ENCODE measurements around the gene SLX9.

- TF ChIP-seq FOXJ3 (CRISPR knock-in tag; IDR thresholded peaks at IDR 0.05; ENCODE audit: borderline replicate concordance) (no peak), CTCF (IDR thresholded peaks at IDR 0.05) (no peak), USF1 (CRISPR knock-in tag; IDR thresholded peaks at IDR 0.05) (no peak), ZNF512 (CRISPR knock-in tag; IDR thresholded peaks at IDR 0.05; ENCODE audit: borderline replicate concordance) (no peak)
These were observed 16.0 kb downstream of the SLX9 start for GRCh38 chr21:44955798-44956175.
